ENCODE results near the gene TMEM222. TPM values are rescaled to one million over a fixed set of nuclear protein-coding genes. Genes with fewer than 3 reads are reported as not detected.

TMEM222 gene
- total and polyA plus RNA-seq, 2 donors, result 12.8 to 58.4 TPM

DNA sequence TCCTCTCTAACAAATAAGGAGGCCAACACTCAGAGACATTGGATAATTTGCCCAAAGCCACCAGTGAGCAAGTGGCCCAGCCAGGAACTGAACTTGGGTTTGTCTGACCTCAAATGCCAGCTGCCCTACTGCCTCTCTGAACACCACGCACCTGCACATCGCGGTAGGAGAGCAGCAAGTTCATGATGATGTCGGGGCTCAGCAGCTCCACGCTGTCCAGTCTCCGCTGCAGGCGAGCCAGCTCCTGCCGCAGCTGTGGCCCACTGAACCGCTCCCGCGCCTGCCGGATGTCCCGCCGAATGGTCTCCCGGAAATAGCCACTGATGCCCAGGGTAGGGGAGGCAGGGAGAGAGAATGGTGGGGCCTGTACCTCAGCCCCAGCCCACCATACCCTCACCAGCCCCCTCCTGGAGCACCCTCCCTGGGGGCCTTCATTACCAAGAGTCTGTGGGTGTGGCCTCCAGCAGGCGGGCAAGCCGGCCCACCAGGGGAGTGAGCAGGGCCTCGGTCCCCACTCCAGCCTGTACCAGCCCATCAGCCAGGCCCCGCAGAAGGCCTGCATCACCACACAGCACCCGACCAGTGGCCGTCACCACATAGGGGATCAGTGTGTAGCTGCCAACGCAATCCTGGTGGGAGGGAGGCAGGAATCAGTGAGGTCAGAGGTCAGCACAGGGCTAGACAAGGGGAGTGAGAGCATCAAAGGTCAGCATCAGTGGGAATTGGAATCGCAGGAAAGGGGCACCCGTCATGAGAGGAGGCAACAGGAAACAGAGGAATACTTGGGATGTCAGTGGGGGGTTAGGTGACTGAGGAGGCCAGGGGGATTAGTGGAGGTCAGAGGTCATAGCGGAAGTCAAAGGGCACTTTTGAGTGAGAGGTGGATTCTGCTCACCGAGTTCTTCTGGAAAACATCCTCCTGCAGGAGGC, 42.1 kb downstream of the TMEM222 start:
- no peaks in the 10 kb centered on the region for H3K36me3 ChIP-seq (ENCODE audit: insufficient read depth)
- H3K27ac ChIP-seq (ENCODE audit: low read depth), result no peak overlapping the region
- DNase-seq (ENCODE audit: extremely low spot score), result no peak
- 85% methylated on average over 26 of the region's 26 CpGs for WGBS
- H3K4me1 ChIP-seq (ENCODE audit: insufficient read depth), result no peaks in the 10 kb centered on the region
- H3K4me3 ChIP-seq (ENCODE audit: low read depth, low read length), result no peak overlapping the region

DNA sequence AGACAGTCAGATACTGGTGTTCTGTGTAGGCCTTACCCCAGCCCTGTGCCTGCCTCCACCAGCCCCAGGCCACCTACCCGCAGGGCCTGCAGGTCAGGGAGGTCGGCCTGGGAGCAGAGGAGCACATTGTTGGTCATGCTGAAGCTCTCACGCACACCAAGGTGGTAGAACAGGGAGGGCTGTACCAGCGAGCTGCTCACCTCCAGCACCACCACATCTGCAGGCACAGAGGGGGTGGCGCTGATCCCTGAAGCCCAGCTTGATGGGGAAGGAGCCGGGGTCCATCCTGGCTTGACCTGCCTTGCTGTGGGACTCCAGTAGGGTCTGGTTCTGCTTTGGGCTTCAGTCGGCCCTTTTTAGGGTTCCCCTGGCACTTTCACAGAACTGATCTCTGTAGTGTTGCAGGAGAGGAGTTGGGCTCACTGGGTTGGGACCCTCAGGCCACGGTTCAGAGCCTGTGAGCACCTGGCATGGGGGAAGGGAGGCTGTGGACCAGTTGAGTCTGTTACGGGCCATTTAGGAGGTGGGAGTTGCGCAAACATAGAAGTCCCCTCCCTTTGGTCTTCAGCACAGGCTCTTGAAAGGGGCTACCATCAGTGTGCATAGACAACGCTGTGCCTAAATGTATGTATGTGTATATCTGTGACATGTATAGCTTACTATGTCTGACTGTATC, 42.9 kb downstream of the TMEM222 start:
- Histone ChIP-seq H3K4me1 (ENCODE audit: insufficient read depth) (no peaks in the 10 kb centered on the region), H3K27ac (ENCODE audit: low read depth) (no peak overlapping the region), H3K4me3 (ENCODE audit: low read depth, low read length) (no peak overlapping the region), H3K36me3 (ENCODE audit: insufficient read depth) (no peaks in the 10 kb centered on the region)
- WGBS, result 71% methylated on average over 11 of the region's 11 CpGs
- no peak for DNase-seq (ENCODE audit: extremely low spot score)

DNA sequence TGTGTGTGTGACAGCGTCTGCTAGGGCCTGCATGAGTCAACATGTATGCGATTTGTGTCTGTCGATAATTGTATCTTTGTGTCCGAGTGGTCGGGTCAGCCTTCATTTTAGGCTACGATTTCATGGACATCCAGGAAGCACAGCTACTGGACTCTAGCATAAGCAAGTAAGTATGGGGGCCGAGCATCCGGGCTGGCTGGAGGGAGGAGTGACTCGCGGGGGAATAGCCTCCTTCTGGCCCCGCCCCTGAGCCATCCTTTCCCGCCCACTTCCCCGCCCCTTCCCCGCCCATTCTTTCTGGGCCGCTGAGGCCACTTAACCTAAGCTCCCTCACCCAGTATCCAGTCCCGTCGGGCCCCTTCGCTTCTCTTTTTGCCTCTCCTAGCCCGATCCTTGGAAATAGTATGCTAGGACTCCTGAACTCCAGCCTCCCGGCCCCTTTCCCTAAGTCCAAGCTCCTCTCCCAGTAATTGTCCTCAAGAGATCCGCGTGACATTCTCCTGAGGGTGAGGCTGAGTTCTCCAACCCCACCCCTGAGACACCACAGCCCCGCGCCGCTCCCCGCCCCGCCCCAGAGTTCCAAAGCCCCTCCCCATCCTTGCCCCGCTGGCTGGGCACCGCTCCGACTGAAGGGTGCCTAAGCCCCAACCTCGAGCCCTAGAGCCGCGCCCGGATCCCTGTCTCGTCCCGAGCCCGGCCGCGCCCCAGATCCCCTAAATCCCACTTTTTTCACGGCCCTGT, 43.6 kb downstream of the TMEM222 start:
- Histone ChIP-seq H3K4me3 (ENCODE audit: low read depth, low read length) (peak overlapping the region; percentile 78), H3K27ac (ENCODE audit: low read depth) (peak overlapping the region; percentile 91), H3K4me1 (ENCODE audit: insufficient read depth) (no peaks in the 10 kb centered on the region), H3K36me3 (ENCODE audit: insufficient read depth) (no peaks in the 10 kb centered on the region)
- WGBS, result 2% methylated on average over 40 of the region's 40 CpGs
- peak; percentile 74 for DNase-seq (ENCODE audit: extremely low spot score)

DNA sequence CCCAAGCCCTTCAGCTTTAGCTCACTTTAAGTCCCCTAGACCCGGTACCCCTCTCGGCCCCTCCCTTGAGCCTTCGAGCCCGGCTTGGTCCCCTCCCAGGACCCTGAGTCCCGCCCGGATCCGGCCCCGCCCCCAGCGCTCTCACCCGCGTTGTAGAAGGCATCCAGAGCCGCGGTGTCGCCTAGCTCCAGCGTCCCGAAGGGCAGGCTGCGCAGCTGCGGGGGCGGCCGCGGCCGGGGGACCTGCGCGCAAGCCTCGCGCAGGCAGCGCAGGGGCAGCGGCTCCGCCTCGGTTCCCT, 44.1 kb downstream of the TMEM222 start:
- H3K4me1 ChIP-seq (ENCODE audit: insufficient read depth), result no peaks in the 10 kb centered on the region

DNA sequence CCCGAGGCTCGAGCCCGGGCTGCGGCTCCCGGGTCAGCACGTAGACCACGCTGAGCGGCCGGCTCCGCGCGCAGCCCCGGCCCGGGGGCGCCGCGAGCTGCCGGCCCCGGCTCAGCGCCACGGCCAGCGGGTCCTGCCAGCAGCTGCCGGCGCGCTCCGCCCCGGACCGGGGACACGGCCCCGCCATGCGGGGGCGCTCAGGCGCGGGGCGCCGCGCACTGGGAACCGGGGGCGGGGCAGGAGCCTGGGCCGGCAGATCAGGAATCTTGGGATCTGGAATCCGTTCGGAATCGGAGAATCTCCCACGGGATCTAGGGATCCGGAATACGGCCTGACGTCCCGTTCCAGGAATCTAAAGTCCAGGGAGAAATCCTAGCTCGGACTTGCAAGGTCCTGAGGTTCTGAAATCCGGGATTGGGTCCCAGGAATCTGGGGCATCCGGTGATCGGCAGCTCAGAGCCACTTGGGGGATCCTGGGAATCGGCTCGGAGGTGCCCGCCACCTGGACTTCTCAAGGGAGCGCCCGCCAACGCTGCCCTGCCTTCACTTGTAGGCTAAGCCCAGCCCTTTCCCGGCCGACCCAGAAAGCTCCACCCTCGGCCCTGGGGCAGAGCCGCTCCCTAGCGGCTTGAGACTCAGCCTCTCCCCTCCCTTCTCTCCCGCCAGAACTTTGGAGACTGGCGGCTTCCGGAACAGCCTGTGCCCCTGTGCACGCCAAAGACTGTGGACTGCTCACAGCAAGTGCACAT, 44.6 kb downstream of the TMEM222 start, which contains the start of gene MAP3K6:
TSS of gene MAP3K6 (minus strand) at position 551 of the 749 bp plus-strand sequence. CDS start at position 187, 364 bp downstream.
- Histone ChIP-seq H3K4me1 (ENCODE audit: insufficient read depth) (no peaks in the 10 kb centered on the region), H3K27ac (ENCODE audit: low read depth) (peak within 1 kb of the TSS; percentile 91), H3K4me3 (ENCODE audit: low read depth, low read length) (peak within 1 kb of the TSS; percentile 78), H3K36me3 (ENCODE audit: insufficient read depth) (no peaks in the 10 kb centered on the region)
- DNase-seq (ENCODE audit: extremely low spot score), result peak; percentile 69
- under 1% methylated on average over 67 of the region's 67 CpGs for WGBS

More for the DNA sequence above, 44.1 kb downstream of the TMEM222 start:
- no peak for DNase-seq (ENCODE audit: extremely low spot score)
- under 1% methylated on average over 30 of the region's 30 CpGs for WGBS
- Histone ChIP-seq H3K4me3 (ENCODE audit: low read depth, low read length) (peak overlapping the region; percentile 78), H3K27ac (ENCODE audit: low read depth) (peak overlapping the region; percentile 91), H3K36me3 (ENCODE audit: insufficient read depth) (no peaks in the 10 kb centered on the region)

DNA sequence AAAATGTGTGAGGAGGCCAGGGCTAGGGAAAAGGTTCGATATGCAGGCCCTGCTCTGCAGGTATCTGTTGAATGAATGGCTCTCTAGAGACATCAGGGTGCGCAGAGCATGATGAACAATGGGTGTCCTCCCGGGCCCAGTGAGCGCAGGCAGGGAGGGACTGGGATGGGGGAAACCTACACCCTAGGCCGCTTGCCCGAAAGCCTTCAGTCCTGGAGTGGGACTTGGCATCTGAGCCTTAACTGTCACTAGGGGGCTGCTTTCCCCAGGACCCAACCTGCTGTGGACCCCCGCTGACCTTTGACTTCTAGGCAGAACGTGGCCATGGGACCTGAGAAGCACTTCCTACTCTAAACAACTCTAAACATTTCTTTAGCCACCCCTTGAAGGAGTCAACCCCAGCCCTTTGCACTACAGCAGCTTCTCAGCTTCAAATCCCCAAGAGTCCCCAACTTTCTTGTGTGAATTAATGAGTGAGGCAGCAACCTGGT, 45.2 kb downstream of the TMEM222 start:
- H3K4me1 ChIP-seq (ENCODE audit: insufficient read depth), result no peaks in the 10 kb centered on the region
- 33% methylated on average over 8 of the region's 8 CpGs for WGBS
- H3K27ac ChIP-seq (ENCODE audit: low read depth), result peak overlapping the region; percentile 47
- no peaks in the 10 kb centered on the region for H3K36me3 ChIP-seq (ENCODE audit: insufficient read depth)
- peak overlapping the region; percentile 78 for H3K4me3 ChIP-seq (ENCODE audit: low read depth, low read length)
- no peak for DNase-seq (ENCODE audit: extremely low spot score)

DNA sequence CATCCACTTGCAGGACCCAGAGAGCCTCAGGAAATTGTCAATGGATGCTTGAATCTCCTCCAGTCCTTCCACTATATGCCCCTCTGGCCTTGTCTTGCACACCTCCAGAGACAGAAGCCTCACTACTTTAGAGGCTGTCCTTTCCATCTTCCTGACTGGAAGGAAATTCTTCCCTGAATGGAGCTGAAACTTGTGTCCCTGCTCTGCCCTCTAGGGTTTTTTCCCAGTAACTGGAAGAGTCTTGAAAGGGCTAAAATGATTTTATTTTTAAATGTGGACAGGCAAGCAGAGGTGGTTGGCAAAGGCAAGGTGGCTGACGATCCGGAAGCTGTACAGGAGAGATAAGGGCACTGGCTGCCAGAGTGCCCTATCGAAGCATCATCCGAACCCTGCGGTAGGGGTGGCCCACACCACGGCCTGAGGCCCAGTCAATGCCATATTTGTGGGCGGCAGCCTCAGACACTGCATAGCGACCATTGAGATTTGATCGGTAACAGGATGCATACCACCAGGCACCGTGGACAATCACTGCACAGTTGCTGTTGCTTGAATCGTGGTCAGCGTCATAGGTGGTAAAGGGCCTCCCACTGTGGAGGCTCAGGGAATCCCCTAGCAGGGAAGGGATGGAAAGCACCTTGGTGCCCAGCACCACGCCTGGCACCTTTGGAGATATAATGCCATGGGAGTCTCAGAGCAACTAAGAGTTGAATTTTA, 47.1 kb downstream of the TMEM222 start:
- no peak overlapping the region for H3K4me3 ChIP-seq (ENCODE audit: low read depth, low read length)
- no peaks in the 10 kb centered on the region for H3K4me1 ChIP-seq (ENCODE audit: insufficient read depth)
- 76% methylated on average over 13 of the region's 13 CpGs for WGBS
- no peaks in the 10 kb centered on the region for H3K36me3 ChIP-seq (ENCODE audit: insufficient read depth)
- no peak for DNase-seq (ENCODE audit: extremely low spot score)
- H3K27ac ChIP-seq (ENCODE audit: low read depth), result no peak overlapping the region

DNA sequence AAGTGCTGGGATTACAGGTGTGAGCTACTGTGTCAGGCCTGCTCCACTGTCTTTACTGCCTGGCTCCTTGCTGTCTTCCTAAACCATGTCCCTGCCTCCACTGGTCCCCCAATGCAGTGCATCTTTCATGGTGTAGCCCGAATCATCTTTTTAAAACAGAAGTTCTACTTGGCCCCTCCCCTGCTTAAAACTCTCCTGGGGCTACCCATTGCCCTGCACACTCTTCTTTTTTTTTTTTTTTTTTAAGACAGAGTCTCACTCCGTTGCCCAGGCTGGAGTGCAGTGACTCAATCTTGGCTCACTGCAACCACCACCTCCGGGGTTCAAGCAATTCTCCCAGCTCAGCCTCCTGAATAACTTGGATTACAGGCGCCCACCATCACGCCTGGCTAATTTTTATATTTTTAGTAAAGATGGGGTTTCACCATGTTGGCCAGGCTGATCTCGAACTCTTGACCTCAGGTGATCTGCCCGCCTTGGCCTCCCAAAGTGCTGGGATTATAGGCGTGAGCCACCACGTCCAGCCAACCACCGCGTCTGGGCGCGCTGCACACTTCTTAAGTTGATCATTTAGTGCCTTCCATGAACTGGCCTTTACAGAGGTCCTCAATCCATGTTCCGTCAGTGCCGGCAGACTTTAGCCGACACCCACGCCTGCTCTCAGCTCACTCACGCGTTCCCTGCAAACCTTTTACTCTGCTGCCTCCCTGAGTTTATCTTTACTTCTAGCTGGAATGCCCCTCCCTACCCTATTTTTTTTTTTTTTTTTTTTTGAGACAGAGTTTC, 50.3 kb downstream of the TMEM222 start:
- WGBS, result 88% methylated on average over 19 of the region's 19 CpGs
- Histone ChIP-seq H3K4me3 (ENCODE audit: low read depth, low read length) (no peak overlapping the region), H3K36me3 (ENCODE audit: insufficient read depth) (no peaks in the 10 kb centered on the region), H3K4me1 (ENCODE audit: insufficient read depth) (no peaks in the 10 kb centered on the region), H3K27ac (ENCODE audit: low read depth) (no peak overlapping the region)
- DNase-seq (ENCODE audit: extremely low spot score), result no peak

DNA sequence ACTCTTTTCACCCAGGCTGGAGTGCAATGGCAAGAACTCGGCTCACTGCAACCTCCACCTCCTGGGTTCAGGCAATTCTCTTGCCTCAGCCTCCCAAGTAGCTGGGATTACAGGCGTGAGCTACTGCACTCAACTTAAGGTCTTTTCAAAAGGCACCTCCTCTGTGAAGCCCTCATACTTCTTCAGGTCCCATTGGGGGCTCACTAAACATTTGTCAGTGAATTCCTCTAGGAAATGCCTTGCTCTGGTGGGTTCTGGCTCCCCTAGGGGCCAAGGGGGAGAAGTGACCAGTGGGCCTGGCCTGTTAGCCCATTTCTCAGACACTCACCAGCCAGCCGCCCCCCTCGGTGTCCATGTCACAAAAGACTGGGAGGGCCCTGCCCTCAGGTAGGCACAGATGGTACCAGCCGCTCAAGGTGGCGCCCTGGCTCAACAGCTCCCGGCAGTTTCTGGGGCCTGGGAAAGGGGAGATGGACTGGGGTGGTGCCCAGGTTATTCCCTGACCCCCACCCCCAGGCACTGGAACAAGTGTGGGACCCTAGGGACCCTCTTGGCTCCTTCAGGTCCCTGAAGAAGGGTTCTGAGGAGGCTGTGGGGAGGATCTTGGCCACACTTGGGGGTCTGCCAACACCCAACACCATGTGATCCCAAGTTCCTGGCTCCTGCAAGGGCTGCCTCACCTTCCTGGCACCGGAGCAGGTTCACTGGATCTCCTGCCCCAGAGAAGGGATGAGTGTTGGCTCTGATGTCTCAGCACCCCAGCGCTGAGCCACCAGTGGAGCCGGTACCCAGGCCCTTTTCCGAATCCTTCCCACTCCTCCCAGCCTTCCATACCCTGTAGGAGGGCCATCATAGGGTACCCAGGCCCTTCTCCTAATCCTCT, 51.1 kb downstream of the TMEM222 start:
- WGBS, result 91% methylated on average over 11 of the region's 11 CpGs
- no peak overlapping the region for H3K4me3 ChIP-seq (ENCODE audit: low read depth, low read length)
- no peak overlapping the region for H3K27ac ChIP-seq (ENCODE audit: low read depth)
- no peak for DNase-seq (ENCODE audit: extremely low spot score)
- H3K36me3 ChIP-seq (ENCODE audit: insufficient read depth), result no peaks in the 10 kb centered on the region
- no peaks in the 10 kb centered on the region for H3K4me1 ChIP-seq (ENCODE audit: insufficient read depth)

DNA sequence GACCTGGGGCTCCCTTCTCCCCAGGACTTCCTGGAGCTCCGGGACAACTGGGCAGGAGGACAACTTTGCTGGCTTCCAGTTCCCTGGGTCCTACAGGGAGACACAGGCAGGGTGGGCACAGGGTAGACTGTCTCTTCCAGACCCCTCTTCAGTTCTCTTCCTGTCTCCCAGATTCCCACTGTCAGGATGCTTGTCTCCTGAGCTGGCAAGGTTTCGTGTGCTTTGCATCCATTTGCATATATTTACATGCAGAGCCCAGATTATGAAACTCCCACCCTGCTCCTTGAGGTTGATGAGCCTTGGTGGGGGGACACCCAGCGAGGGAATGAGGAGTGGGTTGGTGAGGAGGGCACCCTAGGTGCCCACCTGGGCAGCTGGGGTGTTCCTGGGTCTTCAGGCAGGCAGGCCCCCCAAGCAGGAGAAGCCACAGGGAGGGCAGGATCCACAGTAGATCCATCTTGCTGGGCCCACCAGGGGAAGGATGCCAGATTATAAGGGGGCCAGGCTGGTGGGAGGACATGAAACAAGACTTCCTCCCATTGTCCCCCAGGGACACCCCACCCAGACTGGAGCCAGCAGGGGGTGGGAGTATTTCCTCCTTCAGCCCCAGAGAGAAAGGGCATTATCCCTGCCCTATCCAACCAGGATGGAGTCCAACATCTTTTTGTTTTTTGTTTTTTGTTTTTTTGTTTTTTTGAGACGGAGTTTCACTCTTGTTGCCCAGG, 52.6 kb downstream of the TMEM222 start, which contains the start of gene FCN3:
TSS of gene FCN3 (minus strand) at position 463 of the 725 bp plus-strand sequence. CDS start at position 457, 6 bp downstream.
- Histone ChIP-seq H3K36me3 (ENCODE audit: insufficient read depth) (no peaks in the 10 kb centered on the region), H3K4me1 (ENCODE audit: insufficient read depth) (no peaks in the 10 kb centered on the region), H3K27ac (ENCODE audit: low read depth) (no peak within 1 kb of the TSS), H3K4me3 (ENCODE audit: low read depth, low read length) (no peak within 1 kb of the TSS)
- 74% methylated on average over 4 of the region's 4 CpGs for WGBS
- DNase-seq (ENCODE audit: extremely low spot score), result no peak

Data from urinary bladder (tissue), 4 donors.